ENCODE data around the gene SAMD8.
"Not testable (repeated sequence)": the region's sequence is repeated elsewhere in the genome, so short reads cannot be mapped to it uniquely, and the experiment has no call there.

SAMD8 gene

DNA sequence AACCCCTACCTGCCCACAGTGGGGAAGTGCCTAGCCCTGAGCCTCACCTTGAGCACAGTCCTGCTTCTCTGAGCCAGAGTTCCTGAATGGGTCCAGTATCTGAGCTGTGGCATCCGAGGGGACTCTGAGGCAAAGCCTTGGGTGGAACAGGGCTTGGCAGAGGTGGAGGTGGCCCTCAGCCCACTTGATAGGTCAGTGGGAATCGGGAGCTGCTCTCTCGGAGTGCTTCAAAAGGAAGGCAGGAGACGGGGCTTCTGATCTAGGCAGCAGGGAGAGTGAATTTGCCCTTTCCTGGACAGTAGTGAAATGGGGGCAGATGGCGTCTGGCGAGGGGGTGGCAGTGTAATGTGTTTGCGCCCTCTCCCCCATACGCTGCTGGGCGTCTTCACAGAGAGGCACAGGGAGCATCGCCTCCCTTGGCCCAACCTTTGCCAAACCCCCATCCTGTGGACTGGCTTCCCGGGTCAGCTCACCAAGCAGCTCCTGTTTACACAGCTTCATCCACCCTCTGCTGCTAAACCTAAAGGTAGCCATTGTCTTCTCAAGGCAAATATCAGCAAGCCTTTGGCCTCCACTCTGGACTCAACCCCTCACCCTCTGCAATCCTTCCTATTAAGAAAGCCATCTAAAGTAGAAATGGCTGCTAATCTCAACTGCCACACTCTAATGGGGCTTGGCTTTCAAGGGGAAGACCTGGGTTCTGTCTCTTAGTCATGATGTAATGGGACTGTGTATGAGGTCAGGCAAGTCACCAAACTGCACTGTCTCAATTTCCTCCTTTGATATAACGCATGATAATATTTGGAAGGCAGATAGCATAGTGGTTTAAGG is 78.0 kb downstream of the SAMD8 start:
- H3K36me3 ChIP-seq (ENCODE audit: low read length): no peaks in the 10 kb centered on the region
- H3K9me3 ChIP-seq (ENCODE audit: insufficient read depth, low read length): no peaks in the 10 kb centered on the region
- no peak overlapping the region for H3K9ac ChIP-seq (ENCODE audit: low read length)
- H3K27ac ChIP-seq (ENCODE audit: low read depth, low read length): no peak overlapping the region
- H3K79me2 ChIP-seq (ENCODE audit: insufficient read depth, low read length): no peaks in the 10 kb centered on the region
- peaks cover 7% of the 10 kb centered on the region; the same call in 1 of the 2 replicates for H3F3A ChIP-seq (ENCODE audit: insufficient read depth)
- no peak for TF ChIP-seq EZH2phosphoT487 (conservative IDR thresholded peaks at IDR 0.05; ENCODE audit: low read length)
- TF ChIP-seq, protein P1, sequence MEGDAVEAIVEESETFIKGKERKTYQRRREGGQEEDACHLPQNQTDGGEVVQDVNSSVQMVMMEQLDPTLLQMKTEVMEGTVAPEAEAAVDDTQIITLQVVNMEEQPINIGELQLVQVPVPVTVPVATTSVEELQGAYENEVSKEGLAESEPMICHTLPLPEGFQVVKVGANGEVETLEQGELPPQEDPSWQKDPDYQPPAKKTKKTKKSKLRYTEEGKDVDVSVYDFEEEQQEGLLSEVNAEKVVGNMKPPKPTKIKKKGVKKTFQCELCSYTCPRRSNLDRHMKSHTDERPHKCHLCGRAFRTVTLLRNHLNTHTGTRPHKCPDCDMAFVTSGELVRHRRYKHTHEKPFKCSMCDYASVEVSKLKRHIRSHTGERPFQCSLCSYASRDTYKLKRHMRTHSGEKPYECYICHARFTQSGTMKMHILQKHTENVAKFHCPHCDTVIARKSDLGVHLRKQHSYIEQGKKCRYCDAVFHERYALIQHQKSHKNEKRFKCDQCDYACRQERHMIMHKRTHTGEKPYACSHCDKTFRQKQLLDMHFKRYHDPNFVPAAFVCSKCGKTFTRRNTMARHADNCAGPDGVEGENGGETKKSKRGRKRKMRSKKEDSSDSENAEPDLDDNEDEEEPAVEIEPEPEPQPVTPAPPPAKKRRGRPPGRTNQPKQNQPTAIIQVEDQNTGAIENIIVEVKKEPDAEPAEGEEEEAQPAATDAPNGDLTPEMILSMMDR (IDR thresholded peaks at IDR 0.05; ENCODE audit: insufficient read depth, low read length, poor library complexity, severe bottlenecking): no peak
- no peak overlapping the region for H3K4me2 ChIP-seq (ENCODE audit: low read depth, low read length, poor library complexity, severe bottlenecking)
- no peaks in the 10 kb centered on the region for H3K9me2 ChIP-seq (replicated peaks; ENCODE audit: insufficient read depth, low read length)
- no peak overlapping the region for H2AFZ ChIP-seq (ENCODE audit: low read depth, low read length, severe bottlenecking)
- no peak overlapping the region for H3K4me3 ChIP-seq (ENCODE audit: insufficient read depth, low read length, poor library complexity, severe bottlenecking)
- H3K27me3 ChIP-seq (ENCODE audit: low read length): no peaks in the 10 kb centered on the region
- H4K20me1 ChIP-seq (ENCODE audit: low read depth, low read length): no peaks in the 10 kb centered on the region

DNA sequence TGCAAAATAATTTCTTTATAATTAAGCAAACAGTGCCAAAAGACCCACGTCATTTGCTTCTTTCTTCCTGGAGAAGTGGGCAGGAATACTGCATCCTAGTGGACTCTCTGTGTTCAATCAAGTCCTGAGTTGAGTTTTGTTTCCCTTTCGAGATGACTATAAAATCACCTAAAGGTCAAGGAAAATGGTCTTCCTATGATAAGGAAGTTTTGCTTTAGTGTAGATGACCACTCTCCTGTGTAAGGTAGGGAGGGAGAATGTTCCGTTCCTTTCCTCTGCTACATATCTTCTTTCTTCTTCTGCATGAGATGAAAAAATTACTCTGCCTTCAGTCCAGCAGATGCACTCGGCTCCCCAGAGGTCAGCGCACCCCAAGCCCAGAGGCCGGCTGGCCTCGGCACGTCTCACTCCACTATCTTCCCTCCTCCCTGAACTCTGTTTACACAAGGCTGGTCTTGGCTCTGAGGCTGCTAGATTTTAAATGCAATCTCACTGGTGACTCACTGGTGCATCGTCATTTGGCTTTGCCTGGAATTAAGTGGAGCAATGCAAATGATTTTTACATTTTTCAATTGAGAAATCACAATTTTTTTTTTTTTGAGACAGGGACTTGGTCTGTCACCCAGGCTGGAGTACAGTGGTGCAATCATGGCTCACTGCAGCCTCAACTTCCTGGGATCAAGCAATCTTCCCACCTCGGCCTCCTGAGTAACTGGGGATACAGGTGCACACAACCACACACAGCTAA is 80.5 kb downstream of the SAMD8 start:
- no peak overlapping the region for H3K27ac ChIP-seq (ENCODE audit: low read depth, low read length)
- no peaks in the 10 kb centered on the region for H3K79me2 ChIP-seq (ENCODE audit: insufficient read depth, low read length)
- 0 out of 2 replicates have a peak, but pooled peaks cover 3% of the 10 kb centered on the region for H3F3A ChIP-seq (ENCODE audit: insufficient read depth)
- no peaks in the 10 kb centered on the region for H4K20me1 ChIP-seq (ENCODE audit: low read depth, low read length)
- no peak overlapping the region for H2AFZ ChIP-seq (ENCODE audit: low read depth, low read length, severe bottlenecking)
- no peaks in the 10 kb centered on the region for H3K27me3 ChIP-seq (ENCODE audit: low read length)
- no peaks in the 10 kb centered on the region for H3K9me2 ChIP-seq (replicated peaks; ENCODE audit: insufficient read depth, low read length)
- no peak overlapping the region for H3K4me2 ChIP-seq (ENCODE audit: low read depth, low read length, poor library complexity, severe bottlenecking)
- H3K9me3 ChIP-seq (ENCODE audit: insufficient read depth, low read length): no peaks in the 10 kb centered on the region
- TF ChIP-seq, protein P1 (IDR thresholded peaks at IDR 0.05; ENCODE audit: insufficient read depth, low read length, poor library complexity, severe bottlenecking): no peak
- TF ChIP-seq EZH2phosphoT487 (conservative IDR thresholded peaks at IDR 0.05; ENCODE audit: low read length): no peak
- H3K9ac ChIP-seq (ENCODE audit: low read length): no peak overlapping the region
- H3K4me3 ChIP-seq (ENCODE audit: insufficient read depth, low read length, poor library complexity, severe bottlenecking): no peak overlapping the region
- no peaks in the 10 kb centered on the region for H3K36me3 ChIP-seq (ENCODE audit: low read length)

DNA sequence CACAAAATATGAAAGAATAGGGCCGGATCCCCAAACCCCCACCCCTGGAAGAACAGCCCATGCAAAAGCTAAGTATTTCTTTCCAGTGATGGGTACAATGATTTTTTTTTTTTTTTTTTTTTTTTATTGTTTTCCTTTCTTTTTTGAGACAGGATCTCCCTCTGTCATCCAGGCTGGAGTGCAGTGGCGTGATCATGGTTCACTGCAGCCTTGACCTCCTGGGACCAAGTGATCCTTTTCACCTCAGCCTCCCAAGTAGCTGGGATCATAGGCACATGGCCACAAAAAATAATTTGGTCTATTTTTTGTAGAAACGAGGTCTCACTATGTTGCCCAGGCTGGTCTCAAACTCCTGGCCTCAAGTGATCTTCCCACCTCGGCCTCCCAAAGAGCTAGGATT is 83.2 kb downstream of the SAMD8 start:
- H3K4me2 ChIP-seq (ENCODE audit: low read depth, low read length, poor library complexity, severe bottlenecking); H2AFZ ChIP-seq (ENCODE audit: low read depth, low read length, severe bottlenecking); H3K36me3 ChIP-seq (ENCODE audit: low read length); H4K20me1 ChIP-seq (ENCODE audit: low read depth, low read length); H3K27ac ChIP-seq (ENCODE audit: low read depth, low read length); H3K27me3 ChIP-seq (ENCODE audit: low read length); H3K9me3 ChIP-seq (ENCODE audit: insufficient read depth, low read length); H3K4me3 ChIP-seq (ENCODE audit: insufficient read depth, low read length, poor library complexity, severe bottlenecking); H3K79me2 ChIP-seq (ENCODE audit: insufficient read depth, low read length); H3F3A ChIP-seq (ENCODE audit: insufficient read depth); H3K9ac ChIP-seq (ENCODE audit: low read length); H3K9me2 ChIP-seq (replicated peaks; ENCODE audit: insufficient read depth, low read length): not testable (repeated sequence)
